ENCODE measurements around the gene OLFM4.

DNA sequence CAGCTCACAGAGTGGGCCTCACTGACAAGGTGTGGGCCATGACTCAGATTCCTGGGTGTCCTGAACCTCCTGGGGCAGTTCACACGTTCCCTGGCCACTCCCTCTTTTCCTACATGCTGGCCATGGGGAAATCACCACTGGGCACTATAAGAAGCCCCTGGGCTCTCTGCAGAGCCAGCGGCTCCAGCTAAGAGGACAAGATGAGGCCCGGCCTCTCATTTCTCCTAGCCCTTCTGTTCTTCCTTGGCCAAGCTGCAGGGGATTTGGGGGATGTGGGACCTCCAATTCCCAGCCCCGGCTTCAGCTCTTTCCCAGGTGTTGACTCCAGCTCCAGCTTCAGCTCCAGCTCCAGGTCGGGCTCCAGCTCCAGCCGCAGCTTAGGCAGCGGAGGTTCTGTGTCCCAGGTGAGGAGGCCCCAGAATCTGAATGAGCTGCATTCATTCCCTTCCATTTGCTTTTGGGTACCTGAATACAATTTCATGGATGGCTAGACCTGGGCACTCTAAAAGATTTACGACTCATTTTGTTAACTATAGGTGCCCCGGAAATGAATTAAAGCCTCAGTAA, at the start of gene OLFM4:
- TF ChIP-seq, protein P1, sequence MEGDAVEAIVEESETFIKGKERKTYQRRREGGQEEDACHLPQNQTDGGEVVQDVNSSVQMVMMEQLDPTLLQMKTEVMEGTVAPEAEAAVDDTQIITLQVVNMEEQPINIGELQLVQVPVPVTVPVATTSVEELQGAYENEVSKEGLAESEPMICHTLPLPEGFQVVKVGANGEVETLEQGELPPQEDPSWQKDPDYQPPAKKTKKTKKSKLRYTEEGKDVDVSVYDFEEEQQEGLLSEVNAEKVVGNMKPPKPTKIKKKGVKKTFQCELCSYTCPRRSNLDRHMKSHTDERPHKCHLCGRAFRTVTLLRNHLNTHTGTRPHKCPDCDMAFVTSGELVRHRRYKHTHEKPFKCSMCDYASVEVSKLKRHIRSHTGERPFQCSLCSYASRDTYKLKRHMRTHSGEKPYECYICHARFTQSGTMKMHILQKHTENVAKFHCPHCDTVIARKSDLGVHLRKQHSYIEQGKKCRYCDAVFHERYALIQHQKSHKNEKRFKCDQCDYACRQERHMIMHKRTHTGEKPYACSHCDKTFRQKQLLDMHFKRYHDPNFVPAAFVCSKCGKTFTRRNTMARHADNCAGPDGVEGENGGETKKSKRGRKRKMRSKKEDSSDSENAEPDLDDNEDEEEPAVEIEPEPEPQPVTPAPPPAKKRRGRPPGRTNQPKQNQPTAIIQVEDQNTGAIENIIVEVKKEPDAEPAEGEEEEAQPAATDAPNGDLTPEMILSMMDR (IDR thresholded peaks at IDR 0.05 in 2 of 3, conservative IDR thresholded peaks at IDR 0.05 in 1 of 3; ENCODE audit: borderline replicate concordance in 1 of 3, insufficient read depth in 1 of 3, low read depth in 2 of 3, low read length in 2 of 3), result no peak
- no peak for TF ChIP-seq ZFX (IDR thresholded peaks at IDR 0.05)
- TF ChIP-seq YY1 (IDR thresholded peaks at IDR 0.05; ENCODE audit: extremely low read depth, insufficient replicate concordance, low read depth, low read length), result no peak
- TF ChIP-seq EGR1 (IDR thresholded peaks at IDR 0.05; ENCODE audit: low read depth), result no peak
- no peak for TF ChIP-seq POLR2AphosphoS5 (IDR thresholded peaks at IDR 0.05; ENCODE audit: low read depth, low read length)
- no peak for TF ChIP-seq POLR2A (IDR thresholded peaks at IDR 0.05; ENCODE audit: borderline replicate concordance, extremely low read depth, insufficient read depth, insufficient read length)

All from HCT116 (cell line).